GM12878 (cell line): ENCODE measurements around the gene CFAP54. TPM values are rescaled to one million over a fixed set of nuclear protein-coding genes. Genes with fewer than 3 reads are reported as not detected.

Experiments used
- ATAC-seq: fragments of 200-7000 bp; cut with Tn5 transposase; 3 replicates; pipeline ENCODE4 v1.9.1; 2020; ENCODE audit warnings: mild to moderate bottlenecking, moderate library complexity
- BruUV-seq: library from RNA; stranded (reverse); fragments of 400-500 nt; replicated peaks from 2 replicates; lab custom pipeline; 2021; lab: Mats Ljungman, UMichigan
- CTCF ChIA-PET: fragments of 300-600 bp; sonication (Branson Sonifier 250); formaldehyde crosslinking; extraction: SDS; loops from one replicate; lab custom pipeline; 2021; ENCODE audit warnings: inconsistent platforms; lab: Yijun Ruan, JAX
- POLR2A ChIA-PET: fragments of 350-600 bp; formaldehyde crosslinking; extraction: SDS; loops from one replicate; lab custom pipeline; 2021; ENCODE audit warnings: inconsistent platforms; lab: Charles Lee
- RAD21 ChIA-PET: fragments of 300-600 bp; sonication (Branson Sonifier 250); formaldehyde crosslinking; loops from one replicate; lab custom pipeline; 2023; ENCODE audit warnings: antibody characterized with exemption; ENCODE audit not compliant: unreplicated experiment; lab: Charles Lee
- SMC1A ChIA-PET: fragments of 300-600 bp; sonication (Branson Sonifier 250); formaldehyde crosslinking; loops from one replicate; lab custom pipeline; 2023; ENCODE audit not compliant: unreplicated experiment, uncharacterized antibody; lab: Charles Lee
- DNase-seq: peaks from one replicate; pipeline ENCODE4 v3.0.0-alpha.2; 2011; ENCODE audit warnings: low read depth, low spot score
- FAIRE-seq: peaks from 3 replicates; lab custom pipeline; 2011; peaks lifted over from hg19 to GRCh38; lab: Jason Lieb, UNC
- H2AFZ ChIP-seq: 2 replicates; pipeline ENCODE4 v1.6.0; 2011; ENCODE audit warnings: low read depth, low read length, control low read depth; ENCODE audit not compliant: control insufficient read depth
- H3K27ac ChIP-seq: 2 replicates; pipeline ENCODE4 v1.5.1; 2011; ENCODE audit warnings: control low read depth; ENCODE audit not compliant: control insufficient read depth, insufficient read depth
- H3K27me3 ChIP-seq, 2 experiments: replicated peaks in 1 of 2; 2 replicates each; pipeline versions ENCODE4 v1.6.0 to v1.6.1; 2011; ENCODE audit warnings: low read length in 1 of 2; ENCODE audit not compliant: control insufficient read depth in 2 of 2, insufficient read depth in 2 of 2
- H3K36me3 ChIP-seq, 2 experiments: 2 replicates each; pipeline ENCODE4 v1.5.1; 2011; ENCODE audit warnings: low read length in 1 of 2; ENCODE audit not compliant: control insufficient read depth in 2 of 2, insufficient read depth in 2 of 2
- H3K4me1 ChIP-seq: 2 replicates; pipeline ENCODE4 v1.6.1; 2011; ENCODE audit warnings: mild to moderate bottlenecking, low read length, moderate library complexity, mixed read lengths; ENCODE audit not compliant: control insufficient read depth, insufficient read depth
- H3K4me2 ChIP-seq: 2 replicates; pipeline ENCODE4 v1.6.0; 2011; ENCODE audit warnings: control low read depth; ENCODE audit not compliant: control insufficient read depth, insufficient read depth
- H3K4me3 ChIP-seq: fragments of 200-600 bp; sonication (generic); 2 replicates; pipeline ENCODE4 v1.5.1; 2016
- H3K79me2 ChIP-seq: 2 replicates; pipeline ENCODE4 v1.6.0; 2011; ENCODE audit warnings: low read length; ENCODE audit not compliant: control insufficient read depth, insufficient read depth
- H3K9ac ChIP-seq: 2 replicates; pipeline ENCODE4 v1.8.0; 2011; ENCODE audit warnings: low read length, control low read depth, mixed read lengths; ENCODE audit not compliant: control insufficient read depth, insufficient read depth
- H3K9me3 ChIP-seq: replicated peaks from 3 replicates; pipeline ENCODE4 v1.5.1; 2011; ENCODE audit warnings: mild to moderate bottlenecking, low read length; ENCODE audit not compliant: control insufficient read depth, insufficient read depth
- H4K20me1 ChIP-seq: 2 replicates; pipeline ENCODE4 v1.6.0; 2011; ENCODE audit not compliant: control insufficient read depth, insufficient read depth
- IKZF2 ChIP-seq, 2 experiments: fragments of 450-650 bp; IDR thresholded peaks; 2 replicates each; pipeline ENCODE4 v1.6.1; 2017; ENCODE audit warnings: mild to moderate bottlenecking in 2 of 2, moderate library complexity in 2 of 2
- JUNB ChIP-seq: IDR thresholded peaks from 2 replicates; pipeline ENCODE4 v1.6.1; 2016; ENCODE audit warnings: antibody characterized with exemption, mild to moderate bottlenecking
- PAX8 ChIP-seq: fragments of 450-650 bp; IDR thresholded peaks from 2 replicates; pipeline ENCODE4 v1.6.1; 2017; ENCODE audit warnings: mild to moderate bottlenecking, moderate library complexity
- POLR2AphosphoS2 ChIP-seq: IDR thresholded peaks from 2 replicates; pipeline ENCODE4 v1.6.1; 2011; ENCODE audit warnings: low read depth, mild to moderate bottlenecking, low read length, improper control_type of control experiment, moderate library complexity
- SUZ12 ChIP-seq: fragments of 200-600 bp; sonication (generic); IDR thresholded peaks from one replicate; pipeline ENCODE4 v1.6.1; 2018; ENCODE audit warnings: antibody characterized with exemption, mild to moderate bottlenecking; ENCODE audit not compliant: unreplicated experiment
- ZSCAN29 ChIP-seq: fragments of 450-650 bp; IDR thresholded peaks from 2 replicates; pipeline ENCODE4 v1.6.1; 2017; ENCODE audit warnings: mild to moderate bottlenecking, moderate library complexity
- WGBS: methylation state at CpG from one replicate; pipeline ENCODE4 v1.1.6; 2016; ENCODE audit warnings: low lambda C conversion rate; ENCODE audit not compliant: insufficient replicate concordance, insufficient coverage; ENCODE audit errors: missing lambda C conversion rate; 5-methylcytosine and 5-hydroxymethylcytosine counted together
- in situ Hi-C: fragments of 300-500 bp; cut with MboI; formaldehyde crosslinking; loops from 9 replicates; pipeline ENCODE4 v1.14.3; 2018; ENCODE audit warnings: mixed read lengths
- intact Hi-C: fragments of 100-400 bp; cut with micrococcal nuclease; formaldehyde crosslinking; loops from one replicate; pipeline ENCODE4 v1.14.2; 2022; ENCODE audit not compliant: unreplicated experiment
- polyA plus RNA-seq, 11 experiments: library from polyadenylated mRNA; depleted of rRNA in 4 of 11; unstranded in 6 of 11; stranded (reverse) in 5 of 11; fragments of >200 nt; fragmentation: Nextera tagmentation in 4 of 11; fragmentation: Illumina TruSeq in 1 of 11; extraction: Ambion mirVana in 4 of 11; extraction: Trizol in 1 of 11; gene quantifications; 1 replicate in 1 of 11; 2 replicates in 10 of 11; pipeline versions ENCODE4 v1.2.1 to v1.2.3, GENCODE V29; 2011 to 2016; ENCODE audit warnings: inconsistent platforms in 2 of 11, missing spikeins in 2 of 11, low read depth in 1 of 11
- total RNA-seq, 4 experiments: library from RNA; depleted of rRNA in 3 of 4; stranded (reverse); fragments of >200 nt in 3 of 4; fragmentation: Illumina TruSeq in 1 of 4; extraction: Trizol in 1 of 4; gene quantifications; 2 replicates each; pipeline versions ENCODE4 v1.2.1 to v1.2.3, GENCODE V29; 2013 to 2021
- TF ChIP-seq, protein P1 (sequence below): fragments of 450-650 bp; IDR thresholded peaks from 2 replicates; pipeline ENCODE4 v1.6.1; 2016; ENCODE audit warnings: mild to moderate bottlenecking
- TF ChIP-seq, protein P2 (sequence below): fragments of 450-650 bp; formaldehyde crosslinking; IDR thresholded peaks from 2 replicates; pipeline ENCODE4 v1.4.0; 2022; ENCODE audit warnings: mild to moderate bottlenecking, moderate library complexity

The CFAP54 gene
- total and polyA plus RNA-seq, 10 of the 15 experiments (the other 5 are each of a cell fraction or from before 2014, with no cell fraction given): 0.19 to 1.5 (median 0.56) TPM

- H3K79me2 ChIP-seq: no peaks in the 10 kb centered on the region
- H2AFZ ChIP-seq: no peak overlapping the region
- BruUV-seq: no TSS peak
- no peaks in the 10 kb centered on the region for H3K27me3 ChIP-seq
- ChIA-PET CTCF (interaction anchor here (0.6 kb wide), 2 partner anchors 17 to 27 kb away, joined by 3 to 4 read pairs; no protein-coding TSS in a partner anchor), POLR2A (no interaction called here), SMC1A (interaction anchor here (1.1 to 1.8 kb wide), 3 partner anchors 10 to 27 kb away, joined by 3 to 5 read pairs (median 3); no protein-coding TSS in a partner anchor), RAD21 (no interaction called here)
- in situ Hi-C loops (no loop called here), intact Hi-C loops (no loop called here)
- H3K27ac ChIP-seq: no peak overlapping the region
- TF ChIP-seq PAX8: no peak
- TF ChIP-seq POLR2AphosphoS2: no peak
- TF ChIP-seq, protein P1, sequence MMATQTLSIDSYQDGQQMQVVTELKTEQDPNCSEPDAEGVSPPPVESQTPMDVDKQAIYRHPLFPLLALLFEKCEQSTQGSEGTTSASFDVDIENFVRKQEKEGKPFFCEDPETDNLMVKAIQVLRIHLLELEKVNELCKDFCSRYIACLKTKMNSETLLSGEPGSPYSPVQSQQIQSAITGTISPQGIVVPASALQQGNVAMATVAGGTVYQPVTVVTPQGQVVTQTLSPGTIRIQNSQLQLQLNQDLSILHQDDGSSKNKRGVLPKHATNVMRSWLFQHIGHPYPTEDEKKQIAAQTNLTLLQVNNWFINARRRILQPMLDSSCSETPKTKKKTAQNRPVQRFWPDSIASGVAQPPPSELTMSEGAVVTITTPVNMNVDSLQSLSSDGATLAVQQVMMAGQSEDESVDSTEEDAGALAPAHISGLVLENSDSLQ: no peak
- TF ChIP-seq, protein P2, sequence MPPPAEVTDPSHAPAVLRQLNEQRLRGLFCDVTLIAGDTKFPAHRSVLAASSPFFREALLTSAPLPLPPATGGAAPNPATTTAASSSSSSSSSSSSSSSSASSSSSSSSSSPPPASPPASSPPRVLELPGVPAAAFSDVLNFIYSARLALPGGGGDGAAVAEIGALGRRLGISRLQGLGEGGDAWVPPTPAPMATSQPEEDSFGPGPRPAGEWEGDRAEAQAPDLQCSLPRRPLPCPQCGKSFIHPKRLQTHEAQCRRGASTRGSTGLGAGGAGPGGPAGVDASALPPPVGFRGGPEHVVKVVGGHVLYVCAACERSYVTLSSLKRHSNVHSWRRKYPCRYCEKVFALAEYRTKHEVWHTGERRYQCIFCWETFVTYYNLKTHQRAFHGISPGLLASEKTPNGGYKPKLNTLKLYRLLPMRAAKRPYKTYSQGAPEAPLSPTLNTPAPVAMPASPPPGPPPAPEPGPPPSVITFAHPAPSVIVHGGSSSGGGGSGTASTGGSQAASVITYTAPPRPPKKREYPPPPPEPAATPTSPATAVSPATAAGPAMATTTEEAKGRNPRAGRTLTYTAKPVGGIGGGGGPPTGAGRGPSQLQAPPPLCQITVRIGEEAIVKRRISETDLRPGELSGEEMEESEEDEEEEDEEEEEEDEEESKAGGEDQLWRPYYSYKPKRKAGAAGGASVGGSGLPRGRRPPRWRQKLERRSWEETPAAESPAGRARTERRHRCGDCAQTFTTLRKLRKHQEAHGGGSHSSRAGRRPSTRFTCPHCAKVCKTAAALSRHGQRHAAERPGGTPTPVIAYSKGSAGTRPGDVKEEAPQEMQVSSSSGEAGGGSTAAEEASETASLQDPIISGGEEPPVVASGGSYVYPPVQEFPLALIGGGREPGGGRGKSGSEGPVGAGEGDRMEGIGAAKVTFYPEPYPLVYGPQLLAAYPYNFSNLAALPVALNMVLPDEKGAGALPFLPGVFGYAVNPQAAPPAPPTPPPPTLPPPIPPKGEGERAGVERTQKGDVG (CRISPR knock-in tag): no peak
- no peak for TF ChIP-seq JUNB
- no peak for TF ChIP-seq SUZ12
- no peak for TF ChIP-seq IKZF2 (IDR thresholded peaks at IDR 0.05)
- no peak for TF ChIP-seq ZSCAN29
- no peaks in the 10 kb centered on the region for H3K4me1 ChIP-seq
- WGBS: 14% methylated on average over 4 of the region's 4 CpGs
- no peaks in the 10 kb centered on the region for H3K36me3 ChIP-seq
- H3K9me3 ChIP-seq: no peaks in the 10 kb centered on the region; the same call in 2 of the 3 replicates
- DNase-seq (no peak), ATAC-seq (no peak), FAIRE-seq (no peak)
- H4K20me1 ChIP-seq: no peaks in the 10 kb centered on the region
- H3K9ac ChIP-seq: no peak overlapping the region
- H3K4me3 ChIP-seq: no peak overlapping the region
- no peak overlapping the region for H3K4me2 ChIP-seq
Measured at GRCh38 chr12:96606644-96607043, 117.3 kb downstream of the CFAP54 start.
